NCI-H526 treated with DMSO at 0.1 percent for 48 hours (cell line): Measurements from ENCODE around the gene ETV1.

ENCODE experiments used
- DNase-seq: peaks from one replicate; lab custom pipeline; 2025; lab: John Stamatoyannopoulos, UW

The ETV1 gene

GRCh38 chr7:13986208-13986607 is 3.3 kb downstream of the ETV1 start:
- no peak for DNase-seq

- no peak for DNase-seq
These were observed 4.4 kb downstream of the ETV1 start for GRCh38 chr7:13984831-13985685.

- no peak for DNase-seq
These were observed 5.4 kb downstream of the ETV1 start for GRCh38 chr7:13984061-13984460.

- DNase-seq = no peak
These were observed 6.4 kb downstream of the ETV1 start for GRCh38 chr7:13982940-13983677.

- DNase-seq = no peak
These were observed 8.4 kb downstream of the ETV1 start for GRCh38 chr7:13981070-13981469.

- DNase-seq = no peak
These were observed 9.0 kb downstream of the ETV1 start for GRCh38 chr7:13980474-13980873.

- DNase-seq = no peak
These were observed 9.6 kb downstream of the ETV1 start for GRCh38 chr7:13979671-13980435.

- DNase-seq = no peak
These were observed 12.9 kb downstream of the ETV1 start for GRCh38 chr7:13976594-13976993.

GRCh38 chr7:13965077-13965476 is 24.4 kb downstream of the ETV1 start:
- DNase-seq = no peak

GRCh38 chr7:13963925-13964324 is 25.5 kb downstream of the ETV1 start:
- no peak for DNase-seq

GRCh38 chr7:13955494-13955893 is 34.0 kb downstream of the ETV1 start:
- no peak for DNase-seq

GRCh38 chr7:13953368-13953767 is 36.1 kb downstream of the ETV1 start:
- no peak for DNase-seq

- no peak for DNase-seq
These were observed 36.5 kb downstream of the ETV1 start for GRCh38 chr7:13952921-13953320.

GRCh38 chr7:13949939-13950338 is 39.5 kb downstream of the ETV1 start:
- no peak for DNase-seq

GRCh38 chr7:13949445-13949844 is 40.0 kb downstream of the ETV1 start:
- no peak for DNase-seq

- DNase-seq = no peak
These were observed 41.3 kb downstream of the ETV1 start for GRCh38 chr7:13948019-13948801.

GRCh38 chr7:13947535-13947934 is 41.9 kb downstream of the ETV1 start:
- DNase-seq = no peak

GRCh38 chr7:13946181-13946580 is 43.3 kb downstream of the ETV1 start:
- DNase-seq = no peak

GRCh38 chr7:13945670-13946069 is 43.8 kb downstream of the ETV1 start:
- DNase-seq = no peak

- DNase-seq = no peak
These were observed 55.9 kb downstream of the ETV1 start for GRCh38 chr7:13933536-13933935.

GRCh38 chr7:13933091-13933490 is 56.4 kb downstream of the ETV1 start:
- DNase-seq = no peak

GRCh38 chr7:13932131-13932530 is 57.3 kb downstream of the ETV1 start:
- DNase-seq = no peak
